ENCODE data around the gene GOLGA5. TPM values are rescaled to one million over a fixed set of nuclear protein-coding genes. Genes with fewer than 3 reads are reported as not detected.

Gene GOLGA5
- total and polyA plus RNA-seq, 2 donors (not counting 1 experiment from before 2014, with no cell fraction given), result 13.3 to 23.1 TPM

DNA sequence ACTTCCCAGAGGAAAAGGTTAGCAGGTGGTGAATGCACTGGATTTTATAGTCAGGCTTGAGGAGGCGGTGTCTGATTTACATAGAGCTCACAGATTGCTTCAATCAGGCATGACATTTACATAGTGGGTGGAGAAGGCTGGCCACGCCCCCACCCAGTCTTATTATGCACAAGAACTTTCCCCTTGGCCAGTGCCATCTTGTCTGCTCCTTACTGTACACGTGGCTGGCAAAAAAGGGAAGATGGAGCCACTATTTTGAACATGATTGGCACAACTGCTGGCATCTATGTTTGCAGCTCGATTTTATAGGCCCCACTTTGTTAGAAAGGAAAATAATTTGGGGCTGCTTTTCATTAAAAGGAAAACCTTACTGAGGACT, 34.8 kb upstream of the GOLGA5 start:
- no peak for ATAC-seq (ENCODE audit: low read depth)

DNA sequence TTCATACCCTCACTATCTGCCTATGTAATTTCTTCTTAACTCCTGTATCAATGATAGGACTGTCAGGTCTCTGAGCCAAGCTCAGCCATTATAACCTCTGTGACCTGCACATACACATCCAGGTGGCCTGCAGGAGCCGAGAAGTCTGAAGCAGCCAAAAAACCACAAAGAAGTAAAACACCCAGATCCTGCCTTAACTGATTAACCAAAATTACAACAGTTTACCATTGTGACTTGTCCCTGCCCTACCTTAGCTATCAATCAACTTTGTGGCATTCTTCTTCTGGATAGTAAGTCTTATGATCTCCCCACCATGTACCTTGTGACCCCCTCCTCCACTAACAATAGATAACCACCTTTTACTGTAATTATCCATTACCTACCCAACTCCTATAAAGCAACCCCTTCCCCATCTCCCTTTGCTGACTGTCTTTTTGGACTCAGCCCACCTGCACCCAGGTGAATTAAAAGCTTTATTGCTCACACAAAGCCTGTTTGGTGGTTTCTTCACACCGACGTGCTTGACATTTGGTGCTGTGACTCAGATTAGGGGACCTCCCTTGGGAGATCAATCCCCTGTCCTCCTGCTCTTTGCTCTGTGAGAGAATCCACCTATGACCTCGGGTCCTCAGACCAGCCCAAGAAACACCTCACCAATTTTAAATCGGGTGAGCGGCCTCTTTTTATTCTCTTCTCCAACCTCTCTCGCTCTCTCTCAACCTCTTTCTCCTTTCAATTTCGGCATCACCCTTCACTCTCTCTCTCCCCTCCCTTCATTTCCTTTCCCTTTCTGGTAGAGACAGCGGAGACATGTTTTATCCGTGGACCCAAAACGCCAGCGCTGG, 34.2 kb upstream of the GOLGA5 start:
- Histone ChIP-seq H3K9ac (ENCODE audit: low read length) (no peak overlapping the region), H3K27me3 (replicated peaks in 1 of 4; ENCODE audit: control extremely low read depth in 1 of 4, control insufficient read depth in 3 of 4, insufficient read depth in 4 of 4, low read length in 3 of 4) (no peaks in the 10 kb centered on the region), H3K36me3 (replicated peaks in 1 of 2; ENCODE audit: control extremely low read depth in 1 of 2, control insufficient read depth in 1 of 2, extremely low read depth in 1 of 2, insufficient read depth in 2 of 2, low read length in 1 of 2) (no peaks in the 10 kb centered on the region), H3K27ac (ENCODE audit: low read length in 2 of 2) (no peak overlapping the region), H3K4me1 (ENCODE audit: control insufficient read depth in 2 of 2, insufficient read depth in 2 of 2, low read length in 2 of 2) (peaks cover 7 to 9% of the 10 kb centered on the region in 2 donors), H3K4me3 (ENCODE audit: control extremely low read depth in 1 of 5, extremely low read depth in 1 of 5, insufficient read depth in 1 of 5, low read depth in 2 of 5, low read length in 4 of 5) (no peak overlapping the region), H4K20me1 (ENCODE audit: control insufficient read depth, insufficient read depth, low read length, poor library complexity, severe bottlenecking) (no peaks in the 10 kb centered on the region), H3K4me2 (replicated peaks; ENCODE audit: low read depth, low read length, poor library complexity, severe bottlenecking) (no peak overlapping the region), H2AFZ (ENCODE audit: insufficient read depth, low read depth, low read length, poor library complexity, severe bottlenecking) (no peak overlapping the region), H3K9me3 (ENCODE audit: control extremely low read depth in 1 of 3, control insufficient read depth in 2 of 3, insufficient read depth in 1 of 3, low read length in 2 of 3) (no peaks in the 10 kb centered on the region), H3K79me2 (ENCODE audit: control insufficient read depth, insufficient read depth, low read length) (no peaks in the 10 kb centered on the region)
- DNase-seq (no peak), ATAC-seq (ENCODE audit: low read depth) (no peak)
- Mint-ChIP-seq H3K4me3 (no peak overlapping the region), H3K27me3 (no peaks in the 10 kb centered on the region), H3K4me1 (peaks cover 22% of the 10 kb centered on the region), H3K9me3 (ENCODE audit: insufficient read depth) (no peaks in the 10 kb centered on the region), H3K27ac (no peak overlapping the region)
- CTCF ChIA-PET, result interaction anchor here (1.0 to 1.3 kb wide), 2 partner anchors 15 to 74 kb away, joined by 3 to 4 read pairs; no protein-coding TSS in a partner anchor
- POLR2A ChIA-PET, result no interaction called here
- TF ChIP-seq, protein P1, sequence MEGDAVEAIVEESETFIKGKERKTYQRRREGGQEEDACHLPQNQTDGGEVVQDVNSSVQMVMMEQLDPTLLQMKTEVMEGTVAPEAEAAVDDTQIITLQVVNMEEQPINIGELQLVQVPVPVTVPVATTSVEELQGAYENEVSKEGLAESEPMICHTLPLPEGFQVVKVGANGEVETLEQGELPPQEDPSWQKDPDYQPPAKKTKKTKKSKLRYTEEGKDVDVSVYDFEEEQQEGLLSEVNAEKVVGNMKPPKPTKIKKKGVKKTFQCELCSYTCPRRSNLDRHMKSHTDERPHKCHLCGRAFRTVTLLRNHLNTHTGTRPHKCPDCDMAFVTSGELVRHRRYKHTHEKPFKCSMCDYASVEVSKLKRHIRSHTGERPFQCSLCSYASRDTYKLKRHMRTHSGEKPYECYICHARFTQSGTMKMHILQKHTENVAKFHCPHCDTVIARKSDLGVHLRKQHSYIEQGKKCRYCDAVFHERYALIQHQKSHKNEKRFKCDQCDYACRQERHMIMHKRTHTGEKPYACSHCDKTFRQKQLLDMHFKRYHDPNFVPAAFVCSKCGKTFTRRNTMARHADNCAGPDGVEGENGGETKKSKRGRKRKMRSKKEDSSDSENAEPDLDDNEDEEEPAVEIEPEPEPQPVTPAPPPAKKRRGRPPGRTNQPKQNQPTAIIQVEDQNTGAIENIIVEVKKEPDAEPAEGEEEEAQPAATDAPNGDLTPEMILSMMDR (IDR thresholded peaks at IDR 0.05), result no peak
- no peak for TF ChIP-seq EZH2 (IDR thresholded peaks at IDR 0.05; ENCODE audit: borderline replicate concordance, insufficient read depth, low read depth, low read length, poor library complexity, severe bottlenecking)
- intact Hi-C loops (cut with micrococcal nuclease), result no loop called here
- 85% methylated on average over 10 of the region's 12 CpGs for WGBS (ENCODE audit: insufficient coverage)

More for the DNA sequence above, 34.8 kb upstream of the GOLGA5 start:
- no peak overlapping the region for H3K4me2 ChIP-seq (replicated peaks; ENCODE audit: low read depth, low read length, poor library complexity, severe bottlenecking)
- no peaks in the 10 kb centered on the region for H3K9me3 ChIP-seq (ENCODE audit: control extremely low read depth in 1 of 3, control insufficient read depth in 2 of 3, insufficient read depth in 1 of 3, low read length in 2 of 3)
- H4K20me1 ChIP-seq (ENCODE audit: control insufficient read depth, insufficient read depth, low read length, poor library complexity, severe bottlenecking), result no peaks in the 10 kb centered on the region
- Mint-ChIP-seq H3K4me1 (peaks cover 18% of the 10 kb centered on the region), H3K9me3 (ENCODE audit: insufficient read depth) (no peaks in the 10 kb centered on the region), H3K27ac (no peak overlapping the region), H3K27me3 (no peaks in the 10 kb centered on the region), H3K4me3 (no peak overlapping the region)
- DNase-seq, result no peak
- H2AFZ ChIP-seq (ENCODE audit: insufficient read depth, low read depth, low read length, poor library complexity, severe bottlenecking), result no peak overlapping the region
- CTCF ChIA-PET, result interaction anchor here (1.0 to 1.3 kb wide), 2 partner anchors 16 to 73 kb away, joined by 3 to 4 read pairs; no protein-coding TSS in a partner anchor
- H3K4me3 ChIP-seq (ENCODE audit: control extremely low read depth in 1 of 5, extremely low read depth in 1 of 5, insufficient read depth in 1 of 5, low read depth in 2 of 5, low read length in 4 of 5), result no peak overlapping the region
- TF ChIP-seq EZH2 (IDR thresholded peaks at IDR 0.05; ENCODE audit: borderline replicate concordance, insufficient read depth, low read depth, low read length, poor library complexity, severe bottlenecking), result no peak
- H3K79me2 ChIP-seq (ENCODE audit: control insufficient read depth, insufficient read depth, low read length), result no peaks in the 10 kb centered on the region
- no peak overlapping the region for H3K27ac ChIP-seq (ENCODE audit: low read length in 2 of 2)
- H3K9ac ChIP-seq (ENCODE audit: low read length), result no peak overlapping the region
- WGBS (ENCODE audit: insufficient coverage), result 90% methylated on average over 3 of the region's 4 CpGs
- H3K27me3 ChIP-seq (replicated peaks in 1 of 4; ENCODE audit: control extremely low read depth in 1 of 4, control insufficient read depth in 3 of 4, insufficient read depth in 4 of 4, low read length in 3 of 4), result no peaks in the 10 kb centered on the region
- H3K36me3 ChIP-seq (replicated peaks in 1 of 2; ENCODE audit: control extremely low read depth in 1 of 2, control insufficient read depth in 1 of 2, extremely low read depth in 1 of 2, insufficient read depth in 2 of 2, low read length in 1 of 2), result no peaks in the 10 kb centered on the region
- POLR2A ChIA-PET, result no interaction called here
- intact Hi-C loops (cut with micrococcal nuclease), result no loop called here
- H3K4me1 ChIP-seq (ENCODE audit: control insufficient read depth in 2 of 2, insufficient read depth in 2 of 2, low read length in 2 of 2), result peaks cover 3% of the 10 kb centered on the region in 2 donors
